ENCODE results near the gene PDE1A. TPM values are rescaled to one million over a fixed set of nuclear protein-coding genes. Genes with fewer than 3 reads are reported as not detected.

Gene PDE1A
- total RNA-seq, 1 donor from 2014 or later = 16.9 TPM

DNA sequence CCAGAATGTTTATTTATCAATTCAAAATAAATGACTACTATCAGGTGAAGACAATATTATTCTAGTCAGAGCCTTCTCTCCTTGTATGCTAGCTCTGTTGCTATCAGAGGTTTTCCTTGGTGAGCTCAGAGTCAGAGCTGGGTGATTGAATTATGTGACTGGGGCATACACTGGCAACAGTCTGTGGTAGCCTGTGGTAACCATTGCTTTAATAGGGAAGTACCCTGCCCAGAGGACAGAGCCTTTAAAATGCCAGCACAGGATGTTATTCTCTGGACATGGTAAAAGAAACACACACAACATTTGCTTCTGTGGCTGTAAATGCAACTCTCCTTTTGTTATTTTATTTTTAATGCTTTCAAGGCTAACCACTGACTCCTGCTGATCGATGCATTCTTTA is 316.5 kb downstream of the PDE1A start:
- ATAC-seq (peak; percentile 47), DNase-seq (no peak)
- intact Hi-C loops (cut with micrococcal nuclease) = no loop called here

DNA sequence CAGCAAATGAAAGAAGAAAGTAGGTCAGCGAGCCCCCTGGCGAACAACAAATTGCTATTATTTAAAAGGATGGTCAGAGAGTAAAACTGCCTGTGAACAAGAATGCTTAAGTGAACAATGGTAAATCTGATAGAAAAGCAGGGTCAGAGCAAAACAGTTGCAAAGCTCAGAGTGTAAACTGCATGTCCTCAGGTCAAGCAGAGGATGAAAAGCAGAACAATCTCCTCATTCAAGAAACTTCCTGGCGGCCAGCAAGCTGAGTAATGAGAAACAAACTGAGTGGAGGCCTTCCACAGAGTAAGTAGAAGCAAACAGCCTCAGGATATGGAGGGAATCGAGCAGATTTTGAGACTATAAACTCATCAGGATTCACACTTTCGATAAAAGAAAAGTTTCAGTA is 323.3 kb downstream of the PDE1A start:
- DNase-seq (no peak), ATAC-seq (no peak)
- intact Hi-C loops (cut with micrococcal nuclease) = no loop called here

DNA sequence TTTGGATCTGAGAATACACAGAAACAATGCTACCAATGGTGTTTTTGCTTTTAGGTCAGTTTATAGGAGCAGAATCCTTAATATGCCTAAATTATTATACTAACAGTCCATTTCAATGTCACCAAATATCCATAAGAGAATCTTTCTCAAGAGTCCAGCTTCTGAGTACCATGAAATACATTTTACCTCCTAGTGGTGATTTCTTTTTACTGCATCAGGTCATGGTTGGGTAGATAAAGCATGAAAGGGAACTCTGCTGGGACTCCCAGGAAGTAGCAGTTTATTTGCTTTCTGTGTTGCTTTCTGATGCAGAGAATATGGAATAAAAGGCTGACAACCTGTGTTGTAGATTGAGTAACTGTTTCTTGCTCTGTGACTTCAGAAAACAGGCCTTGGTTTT is 325.6 kb downstream of the PDE1A start:
- no peak for DNase-seq
- no peak for ATAC-seq
- intact Hi-C loops (cut with micrococcal nuclease) = no loop called here

GRCh38 chr2:182098648-182099047 is 328.2 kb downstream of the PDE1A start:
- DNase-seq (no peak), ATAC-seq (no peak)
- intact Hi-C loops (cut with micrococcal nuclease) = no loop called here

DNA sequence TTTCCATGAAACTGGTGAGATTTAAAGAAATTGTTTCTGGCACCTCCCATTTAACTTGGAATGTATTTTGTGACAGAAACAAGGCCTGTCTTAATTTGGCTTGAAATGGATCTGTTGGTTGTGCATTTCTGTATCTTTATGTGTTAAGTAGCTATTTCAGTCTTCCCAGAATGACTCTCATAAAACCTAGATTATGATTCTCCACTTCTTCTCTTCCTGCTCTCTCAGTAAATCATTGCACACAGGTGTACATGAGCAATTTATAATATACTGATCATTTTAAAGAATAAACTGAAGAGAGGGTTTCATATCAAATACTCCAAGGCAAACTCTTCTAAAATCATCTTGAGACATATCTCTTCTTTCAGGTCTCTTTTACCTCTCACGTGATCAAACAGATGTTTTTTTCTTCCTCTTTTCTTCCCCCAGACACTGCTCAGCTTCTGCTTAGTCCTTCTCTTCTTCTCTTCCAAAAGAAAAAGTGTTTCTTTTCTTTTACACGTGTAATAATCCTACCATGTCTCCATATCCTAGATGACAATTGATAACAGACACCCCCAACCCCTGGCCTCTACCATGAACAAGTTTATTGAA is 329.2 kb downstream of the PDE1A start:
- ATAC-seq (no peak), DNase-seq (no peak)
- intact Hi-C loops (cut with micrococcal nuclease) = no loop called here

GRCh38 chr2:182090486-182090885 is 336.4 kb downstream of the PDE1A start:
- no peak for ATAC-seq
- DNase-seq = no peak
- intact Hi-C loops (cut with micrococcal nuclease) = no loop called here
